Measurements from ENCODE around the gene IQCB1. TPM values are rescaled to one million over a fixed set of nuclear protein-coding genes. Genes with fewer than 3 reads are reported as not detected.

IQCB1 gene
- polyA plus RNA-seq, 1 of the 3 experiments (the other 2 are of a cell fraction), result 10.4 TPM

GRCh38 chr3:121722411-121722810 lies 112.4 kb downstream of the IQCB1 start:
- peaks cover 5% of the 10 kb centered on the region; the same call in 1 of the 2 replicates for H3K79me2 ChIP-seq (ENCODE audit: insufficient read depth)
- no peak overlapping the region for H3K9ac ChIP-seq
- peaks cover 3% of the 10 kb centered on the region for H3F3A ChIP-seq (replicated peaks; ENCODE audit: insufficient read depth)
- H2AFZ ChIP-seq (ENCODE audit: low read depth), result no peak overlapping the region
- H4K20me1 ChIP-seq (ENCODE audit: insufficient read depth), result no peaks in the 10 kb centered on the region
- 100% methylated on average over 1 of the region's 1 CpG for WGBS (ENCODE audit: low lambda C conversion rate)
- H3K4me1 ChIP-seq (ENCODE audit: control insufficient read depth in 1 of 2, insufficient read depth in 2 of 2, low read depth in 1 of 2, low read length in 1 of 2), result no peaks in the 10 kb centered on the region
- no peak overlapping the region for H3K4me3 ChIP-seq (ENCODE audit: low read depth in 2 of 2, low read length in 1 of 2)
- no peaks in the 10 kb centered on the region for H3K27me3 ChIP-seq (ENCODE audit: insufficient read depth)
- ChIA-PET CTCF (interaction anchor here (1.1 kb wide), 1 partner anchor 23 kb away, joined by 3 read pairs; no protein-coding TSS in a partner anchor), POLR2A (no interaction called here)
- no peak overlapping the region for H3K27ac ChIP-seq (ENCODE audit: low read depth in 2 of 2, low read length in 1 of 2)
- no peaks in the 10 kb centered on the region for H3K9me3 ChIP-seq
- no peaks in the 10 kb centered on the region for H3K9me2 ChIP-seq
- no peak for DNase-seq
- H3K36me3 ChIP-seq (replicated peaks in 1 of 2; ENCODE audit: control insufficient read depth in 1 of 2, insufficient read depth in 2 of 2, low read length in 1 of 2), result peaks cover 86 to 90% of the 10 kb centered on the region in 2 experiments
- no peak for TF ChIP-seq TEAD4 (IDR thresholded peaks at IDR 0.05; ENCODE audit: borderline replicate concordance, insufficient read depth)
- no peak for TF ChIP-seq MEF2A (IDR thresholded peaks at IDR 0.05; ENCODE audit: borderline replicate concordance, low read depth)
- no peak for TF ChIP-seq EZH2phosphoT487 (IDR thresholded peaks at IDR 0.05; ENCODE audit: borderline replicate concordance, low read depth)
- no peak for TF ChIP-seq FOXJ3 (CRISPR knock-in tag; IDR thresholded peaks at IDR 0.05)
- TF ChIP-seq FOXM1 (IDR thresholded peaks at IDR 0.05; ENCODE audit: low read depth), result no peak
- TF ChIP-seq CHD2 (IDR thresholded peaks at IDR 0.05; ENCODE audit: low read length, partially characterized antibody), result no peak
- no peak for TF ChIP-seq TAF1 (IDR thresholded peaks at IDR 0.05; ENCODE audit: borderline replicate concordance, low read depth, low read length)
- no peak for TF ChIP-seq ZBTB33 (IDR thresholded peaks at IDR 0.05; ENCODE audit: borderline replicate concordance, low read depth)
- no peak for TF ChIP-seq EP300 (IDR thresholded peaks at IDR 0.05; ENCODE audit: borderline replicate concordance in 1 of 2, low read depth in 1 of 2, low read length in 1 of 2)
- no peak for TF ChIP-seq RXRA (IDR thresholded peaks at IDR 0.05; ENCODE audit: borderline replicate concordance, low read depth)
- no peak for TF ChIP-seq GATA2 (CRISPR knock-in tag; IDR thresholded peaks at IDR 0.05)
- TF ChIP-seq MXI1 (IDR thresholded peaks at IDR 0.05; ENCODE audit: low read depth, low read length), result no peak
- no peak for TF ChIP-seq RFX5 (IDR thresholded peaks at IDR 0.05; ENCODE audit: low read length)
- TF ChIP-seq IRF3 (IDR thresholded peaks at IDR 0.05; ENCODE audit: low read depth, low read length), result no peak
- no peak for TF ChIP-seq USF2 (IDR thresholded peaks at IDR 0.05; ENCODE audit: borderline replicate concordance, low read depth, low read length)
- no peak for TF ChIP-seq NRF1 (IDR thresholded peaks at IDR 0.05; ENCODE audit: low read depth, low read length)
- TF ChIP-seq SIN3A (IDR thresholded peaks at IDR 0.05; ENCODE audit: borderline replicate concordance, low read depth, low read length), result no peak
- no peak for TF ChIP-seq CTCF (IDR thresholded peaks at IDR 0.05)
- TF ChIP-seq POLR2AphosphoS5 (IDR thresholded peaks at IDR 0.05; ENCODE audit: low read depth, low read length), result no peak
- no peak overlapping the region for H3K4me2 ChIP-seq

Measured in SK-N-SH (cell line).